Tibial nerve (tissue), 3 donors: Measurements from ENCODE around the gene JAZF1.

Experiments
- CTCF ChIP-seq, 5 experiments: fragments of 200-600 bp in 3 of 5; fragments of 450-650 bp in 2 of 5; sonication (generic) in 3 of 5; IDR thresholded peaks; one replicate each; pipeline ENCODE4 v1.5.1; 2016 to 2019; ENCODE audit warnings: antibody characterized with exemption in 5 of 5, mild to moderate bottlenecking in 3 of 5, moderate library complexity in 2 of 5
- POLR2A ChIP-seq, 2 donors: fragments of 450-650 bp; IDR thresholded peaks; one replicate each; pipeline ENCODE4 v1.6.1; 2017; ENCODE audit warnings: antibody characterized with exemption in 2 of 2, mild to moderate bottlenecking in 2 of 2, moderate library complexity in 2 of 2

GRCh38 chr7:28201131-28201530 is 20.5 kb upstream of the JAZF1 start:
- TF ChIP-seq CTCF (IDR thresholded peaks at IDR 0.05) (no peak), POLR2A (IDR thresholded peaks at IDR 0.05) (no peak)
